Naive thymus-derived CD8-positive, alpha-beta T cell (primary cell): ENCODE measurements around the gene NACC1. TPM values are rescaled to one million over a fixed set of nuclear protein-coding genes. Genes with fewer than 3 reads are reported as not detected.
A peak's percentile ranks its signal among the peaks of the same experiment; 100 is the strongest.
"Not testable (repeated sequence)": the region's sequence is repeated elsewhere in the genome, so short reads cannot be mapped to it uniquely, and the experiment has no call there.

Source experiments
- ATAC-seq, 2 donors: fragments of 150-1000 bp; cut with Tn5 transposase in 1 of 2; sonication (Bioruptor Pico), chemical (Tn5 transposase) in 1 of 2; 1 replicate in 1 of 2; 2 replicates in 1 of 2; pipeline ENCODE4 v1.10.0; 2021; ENCODE audit warnings: mild to moderate bottlenecking in 2 of 2, moderate library complexity in 2 of 2
- POLR2A ChIA-PET: fragments of 350-600 bp; sonication (Branson Sonifier 250); formaldehyde crosslinking; loops from one replicate; lab custom pipeline; 2021; ENCODE audit warnings: antibody characterized with exemption; lab: Charles Lee
- DNase-seq, 10 donors: peaks; one replicate each; pipeline versions ENCODE4 v3.0.0 to v3.0.0-alpha.2; 2020 to 2022
- H3K27ac Mint-ChIP-seq, 10 donors: one replicate each; pipeline ENCODE4 v1.8.0; 2020 to 2022; ENCODE audit warnings: mild to moderate bottlenecking in 10 of 10, mixed read lengths in 10 of 10, moderate library complexity in 4 of 10, inconsistent platforms in 1 of 10
- H3K27me3 Mint-ChIP-seq, 5 donors: one replicate each; pipeline ENCODE4 v1.8.0; 2021 to 2022; ENCODE audit warnings: mixed read lengths in 5 of 5
- H3K36me3 Mint-ChIP-seq, 3 donors: one replicate each; pipeline ENCODE4 v1.8.0; 2020 to 2022; ENCODE audit warnings: mixed read lengths in 3 of 3, mild to moderate bottlenecking in 2 of 3, inconsistent platforms in 1 of 3
- H3K4me1 Mint-ChIP-seq, 4 donors: one replicate each; pipeline ENCODE4 v1.8.0; 2021 to 2022; ENCODE audit warnings: mixed read lengths in 4 of 4
- H3K4me3 Mint-ChIP-seq, 10 donors: one replicate each; pipeline ENCODE4 v1.8.0; 2020 to 2022; ENCODE audit warnings: mild to moderate bottlenecking in 10 of 10, mixed read lengths in 10 of 10, moderate library complexity in 6 of 10, inconsistent platforms in 1 of 10
- H3K9me3 Mint-ChIP-seq, 9 donors: one replicate each; pipeline ENCODE4 v1.8.0; 2020 to 2022; ENCODE audit warnings: mixed read lengths in 9 of 9, mild to moderate bottlenecking in 3 of 9, inconsistent platforms in 1 of 9, moderate library complexity in 1 of 9
- polyA plus RNA-seq, 3 donors: library from polyadenylated mRNA; unstranded; fragments of 300-500 nt; fragmentation: Illumina TruSeq; gene quantifications; one replicate each; pipeline ENCODE4 v1.2.3, GENCODE V29; 2021
- total RNA-seq, 8 experiments: library from RNA in 2 of 8; stranded (reverse) in 2 of 8; gene quantifications; one replicate each; pipeline ENCODE4 v1.2.3 and lab custom pipeline; 2021 to 2026

The NACC1 gene
- total and polyA plus RNA-seq, 5 experiments from 2014 or later, result 1.4 to 25.7 (median 3.4) TPM

GRCh38 chr19:13165162-13165997 lies 47.3 kb downstream of the NACC1 start:
- no peak for ATAC-seq
- Mint-ChIP-seq H3K27me3 (no peaks in the 10 kb centered on the region), H3K4me3 (peak overlapping the region in 9 of 10 donors; percentile 11 to 91 (median 86)), H3K36me3 (no peaks in the 10 kb centered on the region), H3K27ac (peak overlapping the region; percentile 76 to 99 (median 98)), H3K4me1 (peaks cover 24 to 94% (median 78%) of the 10 kb centered on the region in 4 donors), H3K9me3 (no peaks in the 10 kb centered on the region)
- DNase-seq, result no peak
- POLR2A ChIA-PET, result interaction anchor here (0.6 to 24.2 kb wide), 6 partner anchors 12 to 426 kb away, joined by 3 to 918 read pairs (median 4); partner anchors contain the start of genes IER2, NACC1 and STX10

DNA sequence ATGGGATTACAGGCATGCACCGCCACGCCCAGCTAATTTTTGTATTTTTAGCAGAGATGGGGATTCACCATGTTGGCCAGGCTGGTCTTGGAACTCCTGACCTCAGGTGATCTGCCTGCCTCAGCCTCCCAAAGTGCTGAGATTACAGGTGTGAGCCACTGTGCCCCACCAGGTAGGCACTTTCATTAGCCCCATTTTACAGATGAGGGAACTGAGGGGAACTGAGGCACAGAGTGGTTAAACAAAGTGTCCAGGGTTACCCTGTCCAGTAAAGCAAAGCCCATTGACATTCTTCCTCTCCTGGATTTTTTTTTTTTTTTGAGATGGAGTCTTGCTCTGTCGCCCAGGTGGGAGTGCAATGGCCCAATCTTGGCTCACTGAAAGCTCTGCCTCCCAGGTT lies 48.1 kb downstream of the NACC1 start:
- peak overlapping the region in 2 of 10 donors; percentile 63 to 78 for H3K4me3 Mint-ChIP-seq
- peaks cover 27 to 95% (median 82%) of the 10 kb centered on the region in 4 donors for H3K4me1 Mint-ChIP-seq
- POLR2A ChIA-PET, result interaction anchor here (0.6 to 24.2 kb wide), 6 partner anchors 13 to 427 kb away, joined by 3 to 918 read pairs (median 6); partner anchors contain the start of genes IER2 and STX10
- H3K9me3 Mint-ChIP-seq, ATAC-seq, DNase-seq, H3K36me3 Mint-ChIP-seq, H3K27me3 Mint-ChIP-seq: not testable (repeated sequence)
- peak overlapping the region; percentile 76 to 99 (median 98) for H3K27ac Mint-ChIP-seq

- DNase-seq (no peak), ATAC-seq (no peak)
- POLR2A ChIA-PET, result interaction anchor here (0.7 to 24.2 kb wide), 6 partner anchors 8 to 45 kb away, joined by 3 to 918 read pairs (median 6); partner anchors contain the start of genes IER2 and STX10
- no peaks in the 10 kb centered on the region for H3K9me3 Mint-ChIP-seq
- no peaks in the 10 kb centered on the region for H3K27me3 Mint-ChIP-seq
- H3K36me3 Mint-ChIP-seq, result no peaks in the 10 kb centered on the region
- H3K4me1 Mint-ChIP-seq, result peaks cover 28 to 93% (median 85%) of the 10 kb centered on the region in 4 donors
- H3K4me3 Mint-ChIP-seq, result peak overlapping the region in 9 of 10 donors; percentile 74 to 95 (median 88)
- peak overlapping the region; percentile 91 to 99 (median 99) for H3K27ac Mint-ChIP-seq
Observed at GRCh38 chr19:13169769-13170168, 51.7 kb downstream of the NACC1 start.

- no peak for DNase-seq
- peaks cover 28 to 83% (median 75%) of the 10 kb centered on the region in 4 donors for H3K4me1 Mint-ChIP-seq
- POLR2A ChIA-PET, result interaction anchor here (0.6 to 24.2 kb wide), 5 partner anchors 9 to 1248 kb away, joined by 3 to 918 read pairs (median 6); partner anchors contain the start of genes DDX39A, IER2 and STX10
Observed at GRCh38 chr19:13171146-13171545, 53.1 kb downstream of the NACC1 start.

GRCh38 chr19:13172346-13173138 lies 54.5 kb downstream of the NACC1 start:
- Mint-ChIP-seq H3K36me3 (no peaks in the 10 kb centered on the region), H3K9me3 (no peaks in the 10 kb centered on the region), H3K4me3 (peak overlapping the region; percentile 81 to 92 (median 90)), H3K4me1 (peaks cover 22 to 77% (median 66%) of the 10 kb centered on the region in 4 donors), H3K27me3 (no peaks in the 10 kb centered on the region), H3K27ac (peak overlapping the region; percentile 93 to 99 (median 98))
- ATAC-seq (peak; percentile 14 to 43), DNase-seq (peak; percentile 54 to 90 (median 66))
- POLR2A ChIA-PET, result interaction anchor here (0.6 to 24.2 kb wide), 6 partner anchors 10 to 92 kb away, joined by 3 to 918 read pairs (median 6); partner anchors contain the start of genes IER2 and STX10

More at GRCh38 chr19:13171146-13171545, 53.1 kb downstream of the NACC1 start:
- Mint-ChIP-seq H3K27ac (peak overlapping the region; percentile 93 to 99 (median 98)), H3K36me3 (no peaks in the 10 kb centered on the region), H3K4me3 (peak overlapping the region; percentile 43 to 92 (median 80)), H3K9me3 (no peaks in the 10 kb centered on the region), H3K27me3 (no peaks in the 10 kb centered on the region)
- no peak for ATAC-seq

GRCh38 chr19:13173139-13173737 lies 55.2 kb downstream of the NACC1 start:
- H3K4me1 Mint-ChIP-seq, result peaks cover 24 to 75% (median 62%) of the 10 kb centered on the region in 4 donors

GRCh38 chr19:13176345-13176744 lies 58.3 kb downstream of the NACC1 start:
- Mint-ChIP-seq H3K4me3 (no peak overlapping the region), H3K36me3 (no peaks in the 10 kb centered on the region), H3K4me1 (peaks cover 21 to 61% (median 47%) of the 10 kb centered on the region in 4 donors), H3K9me3 (no peaks in the 10 kb centered on the region), H3K27ac (peak overlapping the region in 6 of 10 donors; percentile 38 to 83 (median 48)), H3K27me3 (no peaks in the 10 kb centered on the region)
- POLR2A ChIA-PET, result interaction anchor here (10.0 to 24.2 kb wide), 2 partner anchors 10 to 23 kb away, joined by 153 to 918 read pairs; partner anchors contain the start of genes IER2 and STX10
- DNase-seq (no peak), ATAC-seq (no peak)

More at GRCh38 chr19:13173139-13173737, 55.2 kb downstream of the NACC1 start:
- Mint-ChIP-seq H3K27ac (peak overlapping the region; percentile 93 to 99 (median 98)), H3K4me3 (peak overlapping the region; percentile 81 to 92 (median 90)), H3K9me3 (no peaks in the 10 kb centered on the region), H3K36me3 (no peaks in the 10 kb centered on the region), H3K27me3 (no peaks in the 10 kb centered on the region)
- DNase-seq, result no peak
- POLR2A ChIA-PET, result interaction anchor here (0.6 to 24.2 kb wide), 7 partner anchors 9 to 1322 kb away, joined by 3 to 918 read pairs (median 6); partner anchors contain the start of genes IER2 and STX10
- ATAC-seq, result no peak

DNA sequence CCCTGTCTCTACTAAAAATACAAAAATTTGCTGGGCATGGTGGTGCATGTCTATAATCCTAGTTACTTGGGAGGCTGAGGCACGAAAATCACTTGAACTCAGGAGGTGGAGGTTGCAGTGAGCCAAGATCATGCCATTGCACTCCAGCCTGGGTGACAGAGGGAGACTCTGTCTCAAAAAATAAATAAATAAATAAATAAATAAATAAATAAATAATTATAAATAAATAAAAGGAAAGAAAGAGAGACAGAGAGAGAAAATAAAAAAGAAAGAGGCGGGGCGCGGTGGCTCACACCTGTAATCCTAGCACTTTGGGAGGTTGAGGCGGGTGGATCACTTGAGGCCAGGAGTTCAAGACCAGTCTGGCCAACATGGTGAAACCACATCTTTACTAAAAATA lies 59.5 kb downstream of the NACC1 start:
- not testable (repeated sequence) for ATAC-seq, DNase-seq, H3K4me3 Mint-ChIP-seq, H3K9me3 Mint-ChIP-seq, H3K27me3 Mint-ChIP-seq, H3K36me3 Mint-ChIP-seq
- POLR2A ChIA-PET, result interaction anchor here (10.0 to 24.2 kb wide), 2 partner anchors 11 to 24 kb away, joined by 153 to 918 read pairs; partner anchors contain the start of genes IER2 and STX10
- Mint-ChIP-seq H3K4me1 (peaks cover 20 to 57% (median 43%) of the 10 kb centered on the region in 4 donors), H3K27ac (peak overlapping the region in 2 of 10 donors; percentile 50 to 79)

GRCh38 chr19:13178291-13178690 lies 60.2 kb downstream of the NACC1 start:
- DNase-seq, H3K4me3 Mint-ChIP-seq, H3K36me3 Mint-ChIP-seq, ATAC-seq, H3K9me3 Mint-ChIP-seq, H3K27me3 Mint-ChIP-seq: not testable (repeated sequence)
- POLR2A ChIA-PET, result interaction anchor here (1.2 to 24.2 kb wide), 3 partner anchors 12 to 30 kb away, joined by 4 to 918 read pairs (median 153); partner anchors contain the start of genes IER2 and STX10
- Mint-ChIP-seq H3K27ac (peak overlapping the region in 4 of 10 donors; percentile 9 to 79 (median 62)), H3K4me1 (peaks cover 17 to 52% (median 35%) of the 10 kb centered on the region in 4 donors)

- peaks cover 23 to 42% (median 36%) of the 10 kb centered on the region in 4 donors for H3K4me1 Mint-ChIP-seq
- peak in 4 of 10 donors; percentile 19 to 58 (median 28) for DNase-seq
- H3K27ac Mint-ChIP-seq, result peak overlapping the region; percentile 51 to 92 (median 80)
- H3K27me3 Mint-ChIP-seq, result no peaks in the 10 kb centered on the region
- H3K36me3 Mint-ChIP-seq, result no peaks in the 10 kb centered on the region
- POLR2A ChIA-PET, result interaction anchor here (0.6 to 24.2 kb wide), 10 partner anchors 8 to 82 kb away, joined by 3 to 918 read pairs (median 4); partner anchors contain the start of genes IER2 and STX10
- peak; percentile 60 to 78 for ATAC-seq
- no peaks in the 10 kb centered on the region for H3K9me3 Mint-ChIP-seq
- H3K4me3 Mint-ChIP-seq, result peak overlapping the region; percentile 37 to 81 (median 66)
Observed at GRCh38 chr19:13181747-13182388, 63.8 kb downstream of the NACC1 start.

DNA sequence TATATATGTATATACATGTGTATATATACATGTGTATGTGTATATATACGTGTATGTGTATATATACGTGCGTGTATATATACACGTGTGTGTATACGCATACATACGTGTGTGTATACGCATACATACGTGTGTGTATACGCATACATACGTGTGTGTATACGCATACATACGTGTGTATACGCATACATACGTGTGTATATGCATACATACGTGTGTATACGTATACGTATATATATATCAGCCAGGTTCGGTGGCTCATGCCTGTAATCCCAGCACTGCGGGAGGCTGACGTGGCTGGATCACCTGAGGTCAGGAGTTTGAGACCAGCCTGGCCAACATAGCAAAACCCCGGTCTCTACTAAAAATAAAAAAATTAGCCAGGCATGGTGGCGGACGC lies 66.9 kb downstream of the NACC1 start:
- not testable (repeated sequence) for H3K36me3 Mint-ChIP-seq, ATAC-seq, H3K27ac Mint-ChIP-seq, H3K4me3 Mint-ChIP-seq, H3K9me3 Mint-ChIP-seq, DNase-seq, H3K27me3 Mint-ChIP-seq
- H3K4me1 Mint-ChIP-seq, result peaks cover 26 to 45% (median 42%) of the 10 kb centered on the region in 4 donors
- POLR2A ChIA-PET, result interaction anchor here (1.0 to 24.2 kb wide), 5 partner anchors 9 to 32 kb away, joined by 3 to 918 read pairs (median 8); partner anchors contain the start of genes IER2 and STX10
